ENCODE measurements around the gene DPY19L1.
"Not testable (repeated sequence)": the region's sequence is repeated elsewhere in the genome, so short reads cannot be mapped to it uniquely, and the experiment has no call there.

DPY19L1 gene

GRCh38 chr7:34920470-34920869, 116.8 kb downstream of the DPY19L1 start:
- DNase-seq (ENCODE audit: low read depth, low spot score), result not testable (repeated sequence)

GRCh38 chr7:34919038-34919437, 118.2 kb downstream of the DPY19L1 start:
- not testable (repeated sequence) for DNase-seq (ENCODE audit: low read depth, low spot score)

GRCh38 chr7:34918198-34918861, 119.0 kb downstream of the DPY19L1 start:
- DNase-seq (ENCODE audit: low read depth, low spot score), result not testable (repeated sequence)

- DNase-seq (ENCODE audit: low read depth, low spot score), result not testable (repeated sequence)
These were observed 119.8 kb downstream of the DPY19L1 start for GRCh38 chr7:34917515-34917914.

GRCh38 chr7:34916267-34916666, 121.0 kb downstream of the DPY19L1 start:
- DNase-seq (ENCODE audit: low read depth, low spot score), result no peak

- no peak for DNase-seq (ENCODE audit: low read depth, low spot score)
These were observed 125.0 kb downstream of the DPY19L1 start for GRCh38 chr7:34912236-34912635.

GRCh38 chr7:34906266-34906850, 130.9 kb downstream of the DPY19L1 start:
- not testable (repeated sequence) for DNase-seq (ENCODE audit: low read depth, low spot score)

GRCh38 chr7:34904987-34905386, 132.3 kb downstream of the DPY19L1 start:
- no peak for DNase-seq (ENCODE audit: low read depth, low spot score)

- not testable (repeated sequence) for DNase-seq (ENCODE audit: low read depth, low spot score)
These were observed 133.4 kb downstream of the DPY19L1 start for GRCh38 chr7:34903921-34904320.

- no peak for DNase-seq (ENCODE audit: low read depth, low spot score)
These were observed 135.1 kb downstream of the DPY19L1 start for GRCh38 chr7:34902182-34902581.

- DNase-seq (ENCODE audit: low read depth, low spot score), result no peak
These were observed 136.3 kb downstream of the DPY19L1 start for GRCh38 chr7:34900891-34901513.

- no peak for DNase-seq (ENCODE audit: low read depth, low spot score)
These were observed 142.1 kb downstream of the DPY19L1 start for GRCh38 chr7:34895202-34895601.

- DNase-seq (ENCODE audit: low read depth, low spot score), result no peak
These were observed 147.3 kb downstream of the DPY19L1 start for GRCh38 chr7:34889951-34890350.

- DNase-seq (ENCODE audit: low read depth, low spot score), result no peak
These were observed 150.4 kb downstream of the DPY19L1 start for GRCh38 chr7:34886856-34887255.

GRCh38 chr7:34883855-34884254, 153.4 kb downstream of the DPY19L1 start:
- not testable (repeated sequence) for DNase-seq (ENCODE audit: low read depth, low spot score)

- no peak for DNase-seq (ENCODE audit: low read depth, low spot score)
These were observed 157.4 kb downstream of the DPY19L1 start for GRCh38 chr7:34879871-34880270.

GRCh38 chr7:34878944-34879735, 158.1 kb downstream of the DPY19L1 start:
- DNase-seq (ENCODE audit: low read depth, low spot score), result not testable (repeated sequence)
